MM.1S (cell line): ENCODE results near the gene RADIL.

ENCODE experiments used
- CTCF ChIP-seq: fragments of 300-600 bp; sonication (generic); IDR thresholded peaks from 2 replicates; pipeline ENCODE4 v1.5.1; 2016; ENCODE audit warnings: antibody characterized with exemption, low read length, mixed read lengths
- EZH2phosphoT487 ChIP-seq: fragments of 300-600 bp; sonication (generic); IDR thresholded peaks from 2 replicates; pipeline ENCODE4 v1.6.1; 2018; ENCODE audit warnings: antibody characterized with exemption, low read length

DNA sequence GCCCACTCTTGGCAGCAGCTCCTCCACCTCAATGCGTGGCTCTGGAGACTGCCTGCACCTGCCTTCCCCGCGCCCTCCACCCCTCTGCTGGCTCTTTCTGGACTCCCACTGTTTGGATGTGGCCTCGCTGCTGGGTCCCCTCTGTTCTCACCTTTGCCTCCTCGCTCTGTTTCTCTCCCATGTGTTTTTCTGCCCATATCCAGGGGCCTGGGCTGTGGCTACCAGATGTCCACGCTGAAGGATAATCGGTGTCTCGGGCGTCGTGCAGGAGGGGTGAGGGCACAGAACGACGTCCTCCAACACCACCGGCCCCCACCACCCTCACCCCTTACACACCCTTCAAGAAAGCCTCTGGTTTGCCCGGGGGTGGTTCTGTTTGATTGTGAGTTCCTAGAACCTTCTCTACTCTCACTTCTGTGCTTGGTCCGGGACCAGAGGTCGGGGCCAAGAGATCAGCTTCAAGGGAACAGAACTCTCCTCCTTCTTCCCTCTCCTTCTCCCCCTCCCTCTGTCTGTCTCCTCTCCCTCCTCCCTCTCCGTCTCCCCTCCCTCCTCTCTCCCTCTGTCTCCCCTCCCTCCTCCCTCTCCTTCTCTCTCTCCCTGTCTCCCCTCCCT, 76.4 kb downstream of the RADIL start:
- TF ChIP-seq CTCF (no peak), EZH2phosphoT487 (no peak)
